Measurements from ENCODE around the gene DCAF15.

The DCAF15 gene

GRCh38 chr19:13923194-13923987 is 28.9 kb upstream of the DCAF15 start:
- H3K27ac ChIP-seq: no peak overlapping the region
- TF ChIP-seq CTCF (IDR thresholded peaks at IDR 0.05): no peak
- no peak for TF ChIP-seq ZFX (IDR thresholded peaks at IDR 0.05; ENCODE audit: borderline replicate concordance)

- no peak overlapping the region for H3K27ac ChIP-seq
- no peak for TF ChIP-seq ZFX (IDR thresholded peaks at IDR 0.05; ENCODE audit: borderline replicate concordance)
- no peak for TF ChIP-seq CTCF (IDR thresholded peaks at IDR 0.05)
These were observed 26.3 kb upstream of the DCAF15 start for GRCh38 chr19:13926010-13926409.

DNA sequence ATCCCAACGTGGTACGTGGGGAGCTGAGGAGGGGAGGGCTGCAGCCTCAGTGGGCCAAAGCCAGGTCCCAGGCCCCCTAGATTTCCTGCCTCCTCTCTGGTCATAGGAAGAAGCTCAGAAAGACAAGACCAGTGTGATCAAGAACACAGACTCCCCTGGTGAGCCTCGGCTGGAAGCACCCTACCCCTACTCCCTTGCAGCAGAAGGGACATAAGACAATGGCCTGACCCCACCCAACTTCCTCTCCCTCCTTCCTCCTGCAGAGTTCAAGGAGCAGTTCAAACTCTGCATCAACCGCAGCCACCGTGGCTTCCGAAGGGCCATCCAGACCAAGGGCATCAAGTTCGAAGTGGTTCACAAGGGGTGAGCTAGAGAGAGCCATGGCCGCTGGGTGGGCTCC is 25.6 kb upstream of the DCAF15 start:
- TF ChIP-seq CTCF (IDR thresholded peaks at IDR 0.05): no peak
- TF ChIP-seq ZFX (IDR thresholded peaks at IDR 0.05; ENCODE audit: borderline replicate concordance): no peak
- no peak overlapping the region for H3K27ac ChIP-seq

DNA sequence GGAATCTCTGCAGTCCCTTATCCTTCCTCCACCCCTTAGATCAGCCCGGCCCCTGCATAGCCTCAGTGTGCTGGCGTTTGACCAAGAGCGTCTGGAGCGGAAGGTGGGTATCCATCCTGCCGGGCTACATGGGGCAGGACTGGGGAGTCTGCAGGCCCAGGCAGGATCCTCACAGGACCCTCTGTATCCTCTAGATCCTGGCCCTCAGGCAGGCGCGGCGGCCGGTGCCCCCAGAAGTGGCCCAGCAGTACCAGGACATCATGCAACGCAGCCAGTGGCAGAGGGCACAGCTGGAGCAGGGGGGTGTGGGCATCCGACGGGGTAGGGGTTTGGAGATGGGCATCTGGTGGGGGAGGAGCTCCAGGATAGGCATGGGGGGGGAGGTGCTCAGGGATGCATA is 23.0 kb upstream of the DCAF15 start:
- TF ChIP-seq CTCF (IDR thresholded peaks at IDR 0.05): no peak

DNA sequence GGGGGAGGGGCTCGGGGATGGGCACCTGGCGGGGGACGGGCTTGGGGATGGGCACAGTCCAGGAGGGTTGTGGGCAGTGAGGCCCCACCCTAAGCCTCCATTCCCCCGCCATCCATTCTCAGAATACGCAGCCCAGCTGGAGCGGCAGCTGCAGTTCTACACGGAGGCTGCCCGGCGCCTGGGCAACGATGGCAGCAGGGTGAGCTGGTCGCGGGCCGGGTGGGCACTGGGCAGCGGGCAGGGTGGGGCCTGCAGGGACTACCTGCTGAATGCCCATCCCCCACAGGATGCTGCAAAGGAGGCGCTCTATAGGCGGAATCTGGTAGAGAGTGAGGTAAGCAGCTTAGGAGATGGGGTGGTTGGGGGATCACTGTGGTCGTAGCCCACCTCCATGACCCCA is 22.4 kb upstream of the DCAF15 start:
- no peak for TF ChIP-seq ZFX (IDR thresholded peaks at IDR 0.05; ENCODE audit: borderline replicate concordance)
- TF ChIP-seq CTCF (IDR thresholded peaks at IDR 0.05): no peak
- no peak overlapping the region for H3K27ac ChIP-seq

More for the DNA sequence above, 23.0 kb upstream of the DCAF15 start:
- no peak overlapping the region for H3K27ac ChIP-seq

DNA sequence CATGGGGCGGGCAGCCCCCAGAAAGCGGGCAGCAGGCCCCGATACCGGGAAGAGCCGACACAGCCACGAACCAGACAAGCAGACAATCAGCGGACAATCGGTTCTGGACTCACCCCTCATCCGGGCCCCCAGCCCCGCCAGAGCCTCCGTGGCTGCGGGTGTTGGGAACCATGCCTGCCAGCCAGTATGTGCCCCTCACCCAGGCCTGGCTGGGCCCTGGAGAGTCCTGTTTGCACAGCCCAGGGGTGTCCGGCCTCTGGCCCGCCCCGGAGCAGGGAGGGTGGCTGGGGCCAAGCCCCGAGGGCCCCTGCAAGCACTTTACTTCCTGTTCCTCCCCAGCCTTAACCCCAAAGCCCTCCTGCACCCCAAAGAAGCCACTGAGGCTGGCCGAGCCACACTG is 21.9 kb upstream of the DCAF15 start:
- TF ChIP-seq CTCF (IDR thresholded peaks at IDR 0.05): no peak
- no peak for TF ChIP-seq ZFX (IDR thresholded peaks at IDR 0.05; ENCODE audit: borderline replicate concordance)
- H3K27ac ChIP-seq: no peak overlapping the region

DNA sequence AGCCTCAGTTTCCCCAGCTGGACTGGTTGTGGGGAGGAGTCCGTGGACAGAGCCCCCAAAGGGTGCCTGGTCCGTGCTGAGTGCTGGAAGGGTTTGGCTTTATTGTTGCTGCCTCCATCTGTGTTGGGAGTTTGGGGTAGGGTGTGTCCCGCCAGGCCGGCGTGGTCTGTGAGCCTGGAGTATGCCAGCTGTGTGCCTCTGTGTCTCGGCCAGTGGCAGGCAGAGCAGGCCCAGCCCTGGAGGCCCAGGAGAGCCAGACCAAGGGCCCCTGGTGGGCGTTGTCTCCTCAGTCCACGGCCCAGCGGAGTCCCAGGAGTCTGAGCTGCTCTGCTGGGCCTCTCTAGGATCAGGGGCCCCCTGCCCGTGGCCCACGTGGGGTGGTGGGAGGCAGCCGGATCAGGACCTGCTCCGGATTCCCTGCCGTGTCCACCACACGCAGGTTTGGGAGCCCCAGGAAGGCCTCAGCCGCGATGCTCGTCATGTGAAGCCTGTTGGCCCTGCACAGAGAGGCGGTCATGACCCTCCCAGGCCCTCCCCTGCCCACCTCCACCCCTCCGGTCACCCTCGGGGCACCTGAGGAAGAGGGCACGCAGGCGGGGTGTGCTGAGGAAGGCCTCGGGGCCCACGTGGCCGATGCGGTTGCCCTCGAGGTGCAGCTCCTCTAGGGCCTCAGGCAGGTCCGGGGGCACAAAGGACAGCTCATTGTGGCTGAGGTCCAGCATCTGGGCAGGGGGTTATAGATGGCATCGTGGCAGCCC is 20.7 kb upstream of the DCAF15 start:
- no peak overlapping the region for H3K27ac ChIP-seq
- TF ChIP-seq ZFX (IDR thresholded peaks at IDR 0.05; ENCODE audit: borderline replicate concordance) (no peak), CTCF (IDR thresholded peaks at IDR 0.05) (no peak)
